Activated CD4-positive, alpha-beta memory T cell treated with anti-CD3 and anti-CD28 coated beads for 36 hours (primary cell): ENCODE results near the gene SESN3. TPM values are rescaled to one million over a fixed set of nuclear protein-coding genes. Genes with fewer than 3 reads are reported as not detected.

Experiments
- total RNA-seq, 2 experiments: library from RNA; stranded (reverse); gene quantifications; one replicate each; pipeline ENCODE4 v1.2.3, GENCODE V29; 2021

The SESN3 gene
- total RNA-seq, 2 experiments from 2014 or later = 13.9 to 15.5 TPM

Other genes with a start within 250 kb of the SESN3 start
- not detected for gene KDM4E, start 205.9 kb downstream of the SESN3 start, total RNA-seq
- gene KDM4F, start 181.8 kb downstream of the SESN3 start, total RNA-seq = not detected
- 10 to 100 TPM; 31.1 to 32.2 TPM for gene SRSF8, start 164.3 kb downstream of the SESN3 start, total RNA-seq
- 10 to 100 TPM; 25.9 TPM for gene ENDOD1, start 141.4 kb downstream of the SESN3 start, total RNA-seq